ENCODE measurements around the gene EYS. TPM values are rescaled to one million over a fixed set of nuclear protein-coding genes. Genes with fewer than 3 reads are reported as not detected.

Gene EYS
- total and polyA plus RNA-seq, 2 of the 8 experiments (the other 6 are each of a cell fraction or from before 2014, with no cell fraction given), result 0.05 to 0.13 TPM

DNA sequence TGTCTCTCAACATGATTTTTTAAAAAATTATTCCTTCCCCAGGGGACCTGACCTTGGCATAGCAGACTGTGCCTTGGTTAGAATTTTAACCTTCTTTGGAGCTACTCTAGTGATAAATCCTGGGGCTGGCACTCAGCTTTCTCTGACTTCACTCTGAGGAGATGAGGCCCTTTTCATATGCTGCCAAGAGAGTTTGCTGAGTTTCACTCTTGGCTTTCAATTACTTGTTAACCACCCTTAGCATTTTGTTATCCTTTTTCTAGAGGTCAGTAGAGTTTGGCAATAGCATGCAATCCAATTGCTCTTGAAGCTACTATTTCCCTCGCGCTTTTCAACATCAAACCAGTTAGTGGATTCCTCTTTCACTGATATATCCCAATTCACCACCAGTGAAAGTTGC is 920.3 kb downstream of the EYS start:
- no peak overlapping the region for H4K91ac ChIP-seq (replicated peaks; ENCODE audit: insufficient read length, low read length)
- H3K4me1 ChIP-seq (replicated peaks in 1 of 4; ENCODE audit: control insufficient read depth in 3 of 4, insufficient read depth in 4 of 4, low read length in 3 of 4), result no peaks in the 10 kb centered on the region
- CTCF ChIA-PET (ENCODE audit: partially characterized antibody), result no interaction called here
- no peak overlapping the region for H2BK120ac ChIP-seq (replicated peaks; ENCODE audit: low read depth, low read length)
- FAIRE-seq, result no peak
- WGBS, 2 experiments (ENCODE audit: extremely low coverage in 1 of 2, insufficient coverage in 1 of 2, insufficient read length in 1 of 2, insufficient replicate concordance in 2 of 2, low coverage in 1 of 2, low lambda C conversion rate in 2 of 2, missing lambda C conversion rate in 1 of 2), result 40% methylated on average over 2 of the region's 2 CpGs; no CpG with 5 or more reads in 1 of the 2 experiments
- no peak overlapping the region for H3K9ac ChIP-seq (replicated peaks in 1 of 4; ENCODE audit: extremely low read depth in 1 of 4, low read depth in 3 of 4, low read length in 3 of 4)
- no peaks in the 10 kb centered on the region for H4K20me1 ChIP-seq (replicated peaks in 1 of 2; ENCODE audit: control insufficient read depth in 1 of 2, insufficient read depth in 2 of 2, low read length in 2 of 2)
- H3K79me1 ChIP-seq (ENCODE audit: low read depth, low read length), result no peaks in the 10 kb centered on the region
- H2BK5ac ChIP-seq (ENCODE audit: low read depth, low read length), result no peak overlapping the region
- H2BK20ac ChIP-seq (ENCODE audit: low read length), result no peak overlapping the region
- POLR2A ChIA-PET (ENCODE audit: partially characterized antibody), result no interaction called here
- 0 out of 2 replicates have a peak overlapping the region, but pooled peaks have one; percentile 23 for H2AFZ ChIP-seq (ENCODE audit: low read length)
- H3K27me3 ChIP-seq (replicated peaks in 1 of 4; ENCODE audit: control insufficient read depth in 3 of 4, extremely low read depth in 1 of 4, insufficient read depth in 3 of 4, low read length in 3 of 4), result no peaks in the 10 kb centered on the region
- no peak for DNase-seq (ENCODE audit: low read depth in 1 of 2, low spot score in 2 of 2)
- H3K23ac ChIP-seq (ENCODE audit: insufficient read length), result no peak overlapping the region
- no peak overlapping the region for H3K56ac ChIP-seq (replicated peaks; ENCODE audit: insufficient read length, low read depth, low read length)
- no peaks in the 10 kb centered on the region for H3K79me2 ChIP-seq (ENCODE audit: control insufficient read depth in 1 of 2, insufficient read depth in 2 of 2, low read length in 2 of 2)
- H2BK15ac ChIP-seq (ENCODE audit: low read length), result no peak overlapping the region
- no peak overlapping the region for H2BK12ac ChIP-seq (ENCODE audit: low read depth, low read length)
- H3K23me2 ChIP-seq (ENCODE audit: low read depth, low read length), result no peaks in the 10 kb centered on the region
- no peaks in the 10 kb centered on the region for H3K9me3 ChIP-seq (ENCODE audit: insufficient read depth in 2 of 2, low read depth in 1 of 2, low read length in 1 of 2)
- H3K4me2 ChIP-seq (ENCODE audit: insufficient read depth in 1 of 2, low read depth in 2 of 2, low read length in 2 of 2), result no peak overlapping the region
- H2AK5ac ChIP-seq (ENCODE audit: low read depth, low read length), result no peak overlapping the region
- no peak overlapping the region for H3K4ac ChIP-seq (replicated peaks; ENCODE audit: insufficient read length, low read depth, low read length)
- no peak overlapping the region for H4K5ac ChIP-seq (ENCODE audit: insufficient read length, low read depth, low read length)
- no peak overlapping the region for H3K27ac ChIP-seq (ENCODE audit: low read depth, low read length)
- H3K4me3 ChIP-seq (ENCODE audit: extremely low read depth in 1 of 4, insufficient read depth in 2 of 4, low read depth in 3 of 4, low read length in 4 of 4), result no peak overlapping the region
- no peak overlapping the region for H3K18ac ChIP-seq (ENCODE audit: extremely low read depth, low read length)
- H3K14ac ChIP-seq (ENCODE audit: insufficient read length), result no peak overlapping the region
- H3K36me3 ChIP-seq (ENCODE audit: control insufficient read depth in 2 of 4, insufficient read depth in 4 of 4, low read length in 3 of 4), result no peaks in the 10 kb centered on the region
- no peak overlapping the region for H4K8ac ChIP-seq (ENCODE audit: extremely low read depth, insufficient read depth, low read length)
- TF ChIP-seq YY1 (IDR thresholded peaks at IDR 0.05; ENCODE audit: low read depth, low read length) (no peak), SP2 (IDR thresholded peaks at IDR 0.05; ENCODE audit: low read length) (no peak), CHD2 (IDR thresholded peaks at IDR 0.05; ENCODE audit: low read length) (no peak), KDM1A (IDR thresholded peaks at IDR 0.05; ENCODE audit: borderline replicate concordance, low read length) (no peak), CBX8 (IDR thresholded peaks at IDR 0.05; ENCODE audit: borderline replicate concordance, low read depth, low read length) (no peak), TAF7 (optimal IDR thresholded peaks at IDR 0.05; ENCODE audit: borderline replicate concordance, low read depth, low read length) (no peak), RAD21 (IDR thresholded peaks at IDR 0.05 in 1 of 2, conservative IDR thresholded peaks at IDR 0.05 in 1 of 2; ENCODE audit: low read depth in 2 of 2, low read length in 2 of 2) (no peak), GTF2F1 (IDR thresholded peaks at IDR 0.05; ENCODE audit: borderline replicate concordance, low read depth, low read length) (no peak), EZH2 (IDR thresholded peaks at IDR 0.05; ENCODE audit: low read depth, low read length, severe bottlenecking) (no peak), ZNF274 (IDR thresholded peaks at IDR 0.05; ENCODE audit: borderline replicate concordance, extremely low read depth, low read length) (no peak)
- TF ChIP-seq, protein P1, sequence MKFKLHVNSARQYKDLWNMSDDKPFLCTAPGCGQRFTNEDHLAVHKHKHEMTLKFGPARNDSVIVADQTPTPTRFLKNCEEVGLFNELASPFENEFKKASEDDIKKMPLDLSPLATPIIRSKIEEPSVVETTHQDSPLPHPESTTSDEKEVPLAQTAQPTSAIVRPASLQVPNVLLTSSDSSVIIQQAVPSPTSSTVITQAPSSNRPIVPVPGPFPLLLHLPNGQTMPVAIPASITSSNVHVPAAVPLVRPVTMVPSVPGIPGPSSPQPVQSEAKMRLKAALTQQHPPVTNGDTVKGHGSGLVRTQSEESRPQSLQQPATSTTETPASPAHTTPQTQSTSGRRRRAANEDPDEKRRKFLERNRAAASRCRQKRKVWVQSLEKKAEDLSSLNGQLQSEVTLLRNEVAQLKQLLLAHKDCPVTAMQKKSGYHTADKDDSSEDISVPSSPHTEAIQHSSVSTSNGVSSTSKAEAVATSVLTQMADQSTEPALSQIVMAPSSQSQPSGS (IDR thresholded peaks at IDR 0.05; ENCODE audit: low read length), result no peak
- TF ChIP-seq, protein P2, sequence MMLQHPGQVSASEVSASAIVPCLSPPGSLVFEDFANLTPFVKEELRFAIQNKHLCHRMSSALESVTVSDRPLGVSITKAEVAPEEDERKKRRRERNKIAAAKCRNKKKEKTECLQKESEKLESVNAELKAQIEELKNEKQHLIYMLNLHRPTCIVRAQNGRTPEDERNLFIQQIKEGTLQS (IDR thresholded peaks at IDR 0.05; ENCODE audit: insufficient read depth, low read depth, low read length), result no peak

Data from H1 (cell line).